Measurements from ENCODE around the gene SLC13A1. TPM values are rescaled to one million over a fixed set of nuclear protein-coding genes. Genes with fewer than 3 reads are reported as not detected.

The SLC13A1 gene
- total RNA-seq, 1 experiment from 2014 or later = 0.04 TPM

DNA sequence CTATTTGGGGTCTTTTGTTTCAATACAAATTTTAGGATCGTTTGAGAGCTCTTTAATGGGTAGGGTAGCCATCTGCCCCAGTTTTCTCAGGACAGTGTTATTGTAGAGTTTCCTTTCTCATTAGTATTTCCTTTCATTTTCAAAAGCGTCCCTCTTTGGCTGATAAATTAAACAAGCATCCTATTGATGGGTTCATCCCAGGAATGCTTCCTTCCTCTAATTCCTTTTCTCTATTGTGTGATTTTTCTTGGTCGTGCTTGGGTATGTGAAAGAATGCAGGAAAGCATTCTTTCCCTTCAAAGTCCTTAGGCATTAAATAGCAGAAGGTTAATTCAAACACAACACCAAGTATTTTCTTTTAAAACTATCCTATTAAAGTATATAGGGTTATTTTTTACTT is 14.0 kb downstream of the SLC13A1 start:
- peaks cover 4% of the 10 kb centered on the region; the same call in 1 of the 2 replicates for H3K4me1 Mint-ChIP-seq
- no peaks in the 10 kb centered on the region; the same call in 1 of the 2 replicates for H3K27me3 Mint-ChIP-seq (ENCODE audit: low read depth)
- ATAC-seq (peak; percentile 62), DNase-seq (ENCODE audit: low spot score) (no peak)
- H3K27ac Mint-ChIP-seq = peak overlapping the region; percentile 58; the same call in 1 of the 2 replicates
- H3K36me3 Mint-ChIP-seq = peaks cover 17% of the 10 kb centered on the region
- peaks cover 26% of the 10 kb centered on the region for H3K9me3 Mint-ChIP-seq
- TF ChIP-seq JUN (CRISPR knock-in tag; IDR thresholded peaks at IDR 0.05) (no peak), FOXK1 (CRISPR knock-in tag; IDR thresholded peaks at IDR 0.05) (no peak), E2F4 (CRISPR knock-in tag; IDR thresholded peaks at IDR 0.05; ENCODE audit: borderline replicate concordance, low read depth) (no peak), JAZF1 (CRISPR knock-in tag; IDR thresholded peaks at IDR 0.05) (no peak), CDX4 (CRISPR knock-in tag; IDR thresholded peaks at IDR 0.05; ENCODE audit: borderline replicate concordance) (no peak), ZSCAN18 (CRISPR knock-in tag; IDR thresholded peaks at IDR 0.05) (no peak)
- TF ChIP-seq, protein P1, sequence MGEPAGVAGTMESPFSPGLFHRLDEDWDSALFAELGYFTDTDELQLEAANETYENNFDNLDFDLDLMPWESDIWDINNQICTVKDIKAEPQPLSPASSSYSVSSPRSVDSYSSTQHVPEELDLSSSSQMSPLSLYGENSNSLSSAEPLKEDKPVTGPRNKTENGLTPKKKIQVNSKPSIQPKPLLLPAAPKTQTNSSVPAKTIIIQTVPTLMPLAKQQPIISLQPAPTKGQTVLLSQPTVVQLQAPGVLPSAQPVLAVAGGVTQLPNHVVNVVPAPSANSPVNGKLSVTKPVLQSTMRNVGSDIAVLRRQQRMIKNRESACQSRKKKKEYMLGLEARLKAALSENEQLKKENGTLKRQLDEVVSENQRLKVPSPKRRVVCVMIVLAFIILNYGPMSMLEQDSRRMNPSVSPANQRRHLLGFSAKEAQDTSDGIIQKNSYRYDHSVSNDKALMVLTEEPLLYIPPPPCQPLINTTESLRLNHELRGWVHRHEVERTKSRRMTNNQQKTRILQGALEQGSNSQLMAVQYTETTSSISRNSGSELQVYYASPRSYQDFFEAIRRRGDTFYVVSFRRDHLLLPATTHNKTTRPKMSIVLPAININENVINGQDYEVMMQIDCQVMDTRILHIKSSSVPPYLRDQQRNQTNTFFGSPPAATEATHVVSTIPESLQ (CRISPR knock-in tag; IDR thresholded peaks at IDR 0.05) = no peak
- no peak overlapping the region for H3K4me3 Mint-ChIP-seq
- POLR2A ChIA-PET = no interaction called here
- CTCF ChIA-PET = no interaction called here

- POLR2A ChIA-PET = no interaction called here
- Mint-ChIP-seq H3K4me1 (peaks cover 4% of the 10 kb centered on the region; the same call in 1 of the 2 replicates), H3K27ac (no peak overlapping the region), H3K4me3 (no peak overlapping the region), H3K36me3 (peaks cover 17% of the 10 kb centered on the region), H3K9me3 (peaks cover 26% of the 10 kb centered on the region), H3K27me3 (ENCODE audit: low read depth) (no peaks in the 10 kb centered on the region; the same call in 1 of the 2 replicates)
- CTCF ChIA-PET = no interaction called here
- ATAC-seq (no peak), DNase-seq (ENCODE audit: low spot score) (no peak)
- TF ChIP-seq, protein P1 (CRISPR knock-in tag; IDR thresholded peaks at IDR 0.05) = no peak
- TF ChIP-seq USF1 (CRISPR knock-in tag; IDR thresholded peaks at IDR 0.05) (no peak), CREB1 (CRISPR knock-in tag; IDR thresholded peaks at IDR 0.05) (no peak), TCF7 (CRISPR knock-in tag; IDR thresholded peaks at IDR 0.05; ENCODE audit: low read depth) (no peak), CBFB (CRISPR knock-in tag; IDR thresholded peaks at IDR 0.05; ENCODE audit: low read depth) (no peak), AFF4 (CRISPR knock-in tag; IDR thresholded peaks at IDR 0.05; ENCODE audit: borderline replicate concordance) (no peak), FOXP1 (CRISPR knock-in tag; IDR thresholded peaks at IDR 0.05; ENCODE audit: borderline replicate concordance) (no peak)
- TF ChIP-seq, protein P2, sequence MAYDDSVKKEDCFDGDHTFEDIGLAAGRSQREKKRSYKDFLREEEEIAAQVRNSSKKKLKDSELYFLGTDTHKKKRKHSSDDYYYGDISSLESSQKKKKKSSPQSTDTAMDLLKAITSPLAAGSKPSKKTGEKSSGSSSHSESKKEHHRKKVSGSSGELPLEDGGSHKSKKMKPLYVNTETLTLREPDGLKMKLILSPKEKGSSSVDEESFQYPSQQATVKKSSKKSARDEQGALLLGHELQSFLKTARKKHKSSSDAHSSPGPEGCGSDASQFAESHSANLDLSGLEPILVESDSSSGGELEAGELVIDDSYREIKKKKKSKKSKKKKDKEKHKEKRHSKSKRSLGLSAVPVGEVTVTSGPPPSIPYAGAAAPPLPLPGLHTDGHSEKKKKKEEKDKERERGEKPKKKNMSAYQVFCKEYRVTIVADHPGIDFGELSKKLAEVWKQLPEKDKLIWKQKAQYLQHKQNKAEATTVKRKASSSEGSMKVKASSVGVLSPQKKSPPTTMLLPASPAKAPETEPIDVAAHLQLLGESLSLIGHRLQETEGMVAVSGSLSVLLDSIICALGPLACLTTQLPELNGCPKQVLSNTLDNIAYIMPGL (CRISPR knock-in tag; IDR thresholded peaks at IDR 0.05) = no peak
- TF ChIP-seq, protein P3, sequence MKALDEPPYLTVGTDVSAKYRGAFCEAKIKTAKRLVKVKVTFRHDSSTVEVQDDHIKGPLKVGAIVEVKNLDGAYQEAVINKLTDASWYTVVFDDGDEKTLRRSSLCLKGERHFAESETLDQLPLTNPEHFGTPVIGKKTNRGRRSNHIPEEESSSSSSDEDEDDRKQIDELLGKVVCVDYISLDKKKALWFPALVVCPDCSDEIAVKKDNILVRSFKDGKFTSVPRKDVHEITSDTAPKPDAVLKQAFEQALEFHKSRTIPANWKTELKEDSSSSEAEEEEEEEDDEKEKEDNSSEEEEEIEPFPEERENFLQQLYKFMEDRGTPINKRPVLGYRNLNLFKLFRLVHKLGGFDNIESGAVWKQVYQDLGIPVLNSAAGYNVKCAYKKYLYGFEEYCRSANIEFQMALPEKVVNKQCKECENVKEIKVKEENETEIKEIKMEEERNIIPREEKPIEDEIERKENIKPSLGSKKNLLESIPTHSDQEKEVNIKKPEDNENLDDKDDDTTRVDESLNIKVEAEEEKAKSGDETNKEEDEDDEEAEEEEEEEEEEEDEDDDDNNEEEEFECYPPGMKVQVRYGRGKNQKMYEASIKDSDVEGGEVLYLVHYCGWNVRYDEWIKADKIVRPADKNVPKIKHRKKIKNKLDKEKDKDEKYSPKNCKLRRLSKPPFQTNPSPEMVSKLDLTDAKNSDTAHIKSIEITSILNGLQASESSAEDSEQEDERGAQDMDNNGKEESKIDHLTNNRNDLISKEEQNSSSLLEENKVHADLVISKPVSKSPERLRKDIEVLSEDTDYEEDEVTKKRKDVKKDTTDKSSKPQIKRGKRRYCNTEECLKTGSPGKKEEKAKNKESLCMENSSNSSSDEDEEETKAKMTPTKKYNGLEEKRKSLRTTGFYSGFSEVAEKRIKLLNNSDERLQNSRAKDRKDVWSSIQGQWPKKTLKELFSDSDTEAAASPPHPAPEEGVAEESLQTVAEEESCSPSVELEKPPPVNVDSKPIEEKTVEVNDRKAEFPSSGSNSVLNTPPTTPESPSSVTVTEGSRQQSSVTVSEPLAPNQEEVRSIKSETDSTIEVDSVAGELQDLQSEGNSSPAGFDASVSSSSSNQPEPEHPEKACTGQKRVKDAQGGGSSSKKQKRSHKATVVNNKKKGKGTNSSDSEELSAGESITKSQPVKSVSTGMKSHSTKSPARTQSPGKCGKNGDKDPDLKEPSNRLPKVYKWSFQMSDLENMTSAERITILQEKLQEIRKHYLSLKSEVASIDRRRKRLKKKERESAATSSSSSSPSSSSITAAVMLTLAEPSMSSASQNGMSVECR (CRISPR knock-in tag; IDR thresholded peaks at IDR 0.05; ENCODE audit: borderline replicate concordance) = no peak
These were observed 15.5 kb downstream of the SLC13A1 start for GRCh38 chr7:123184271-123184670.
